CD4-positive, alpha-beta T cell treated with Interleukin-2 at 100 ng/mL for 4 hours (primary cell): ENCODE measurements around the gene WDR11.

Source experiments
- DNase-seq: peaks from one replicate; pipeline ENCODE4 v3.0.0-alpha.2; 2020; ENCODE audit warnings: low spot score

Gene WDR11

GRCh38 chr10:120944586-120945125 is 93.5 kb downstream of the WDR11 start:
- DNase-seq, result no peak

GRCh38 chr10:120945182-120945581 is 94.0 kb downstream of the WDR11 start:
- no peak for DNase-seq

GRCh38 chr10:120945801-120946302 is 94.7 kb downstream of the WDR11 start:
- no peak for DNase-seq

- no peak for DNase-seq
Measured at GRCh38 chr10:120946497-120946896, 95.3 kb downstream of the WDR11 start.

- DNase-seq, result peak; percentile 28
Measured at GRCh38 chr10:120948889-120949608, 97.9 kb downstream of the WDR11 start.

GRCh38 chr10:120949609-120950031 is 98.5 kb downstream of the WDR11 start:
- no peak for DNase-seq

- DNase-seq, result no peak
Measured at GRCh38 chr10:120950051-120950561, 98.9 kb downstream of the WDR11 start.

- no peak for DNase-seq
Measured at GRCh38 chr10:120951288-120951687, 100.1 kb downstream of the WDR11 start.

- DNase-seq, result no peak
Measured at GRCh38 chr10:120953897-120954296, 102.7 kb downstream of the WDR11 start.
